Peyer's patch (tissue), 4 donors: ENCODE results near the gene ABCG4.

Experiments used
- POLR2A ChIP-seq, 2 donors: fragments of 450-650 bp; IDR thresholded peaks; one replicate each; pipeline ENCODE4 v1.5.1; 2017; ENCODE audit warnings: antibody characterized with exemption in 2 of 2, mild to moderate bottlenecking in 2 of 2, moderate library complexity in 2 of 2
- TF ChIP-seq, protein P1 (sequence below), 6 experiments: fragments of 450-650 bp in 4 of 6; fragments of 200-600 bp in 2 of 6; sonication (generic) in 1 of 6; IDR thresholded peaks; one replicate each; pipeline ENCODE4 v1.5.1; 2017 to 2019; ENCODE audit warnings: antibody characterized with exemption in 6 of 6, mild to moderate bottlenecking in 3 of 6, moderate library complexity in 1 of 6

- TF ChIP-seq, protein P1, sequence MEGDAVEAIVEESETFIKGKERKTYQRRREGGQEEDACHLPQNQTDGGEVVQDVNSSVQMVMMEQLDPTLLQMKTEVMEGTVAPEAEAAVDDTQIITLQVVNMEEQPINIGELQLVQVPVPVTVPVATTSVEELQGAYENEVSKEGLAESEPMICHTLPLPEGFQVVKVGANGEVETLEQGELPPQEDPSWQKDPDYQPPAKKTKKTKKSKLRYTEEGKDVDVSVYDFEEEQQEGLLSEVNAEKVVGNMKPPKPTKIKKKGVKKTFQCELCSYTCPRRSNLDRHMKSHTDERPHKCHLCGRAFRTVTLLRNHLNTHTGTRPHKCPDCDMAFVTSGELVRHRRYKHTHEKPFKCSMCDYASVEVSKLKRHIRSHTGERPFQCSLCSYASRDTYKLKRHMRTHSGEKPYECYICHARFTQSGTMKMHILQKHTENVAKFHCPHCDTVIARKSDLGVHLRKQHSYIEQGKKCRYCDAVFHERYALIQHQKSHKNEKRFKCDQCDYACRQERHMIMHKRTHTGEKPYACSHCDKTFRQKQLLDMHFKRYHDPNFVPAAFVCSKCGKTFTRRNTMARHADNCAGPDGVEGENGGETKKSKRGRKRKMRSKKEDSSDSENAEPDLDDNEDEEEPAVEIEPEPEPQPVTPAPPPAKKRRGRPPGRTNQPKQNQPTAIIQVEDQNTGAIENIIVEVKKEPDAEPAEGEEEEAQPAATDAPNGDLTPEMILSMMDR (IDR thresholded peaks at IDR 0.05): no peak
- TF ChIP-seq POLR2A (IDR thresholded peaks at IDR 0.05): no peak
These were observed 30.5 kb downstream of the ABCG4 start for GRCh38 chr11:119179342-119179741.
